Heart left ventricle (tissue), 16 donors: Measurements from ENCODE around the gene SNX2. TPM values are rescaled to one million over a fixed set of nuclear protein-coding genes. Genes with fewer than 3 reads are reported as not detected.
A peak's percentile ranks its signal among the peaks of the same experiment; 100 is the strongest.

Source experiments
- ATAC-seq, 4 donors: fragments of 200-7000 bp; cut with Tn5 transposase; one replicate each; pipeline ENCODE4 v1.9.1; 2020 to 2022; ENCODE audit warnings: moderate library complexity in 4 of 4, mild to moderate bottlenecking in 3 of 4, moderate number of reproducible peaks in 1 of 4
- DNase-seq, 5 donors: peaks; one replicate each; pipeline ENCODE4 v3.0.0-alpha.2; 2020
- H3K27ac ChIP-seq, 12 donors: fragments of 200-600 bp; sonication (generic) in 4 of 12; one replicate each; pipeline versions ENCODE4 v1.5.0 to v1.8.0; 2016 to 2022; ENCODE audit warnings: mild to moderate bottlenecking in 2 of 12
- H3K27me3 ChIP-seq, 9 donors: fragments of 200-600 bp; sonication (generic) in 2 of 9; one replicate each; pipeline versions ENCODE4 v1.5.1 to v1.8.0; 2016 to 2022; ENCODE audit warnings: mild to moderate bottlenecking in 3 of 9
- H3K36me3 ChIP-seq, 9 donors: fragments of 200-600 bp; sonication (generic) in 2 of 9; one replicate each; pipeline versions ENCODE4 v1.5.0 to v1.8.0; 2018 to 2022; ENCODE audit warnings: mild to moderate bottlenecking in 2 of 9
- H3K4me1 ChIP-seq, 12 donors: fragments of 200-600 bp; sonication (generic) in 4 of 12; one replicate each; pipeline versions ENCODE4 v1.5.0 to v1.8.0; 2016 to 2022; ENCODE audit warnings: mild to moderate bottlenecking in 3 of 12
- H3K4me3 ChIP-seq, 12 donors: fragments of 200-600 bp; sonication (generic) in 4 of 12; one replicate each; pipeline versions ENCODE4 v1.5.0 to v1.8.0; 2017 to 2022; ENCODE audit warnings: mild to moderate bottlenecking in 9 of 12, moderate library complexity in 4 of 12
- H3K9me3 ChIP-seq, 12 donors: fragments of 200-600 bp; sonication (generic) in 4 of 12; one replicate each; pipeline versions ENCODE4 v1.5.0 to v1.8.0; 2016 to 2022; ENCODE audit warnings: mild to moderate bottlenecking in 1 of 12
- POLR2A ChIP-seq, 2 donors: fragments of 450-650 bp; IDR thresholded peaks; one replicate each; pipeline ENCODE4 v1.6.1; 2017; ENCODE audit warnings: antibody characterized with exemption in 2 of 2, mild to moderate bottlenecking in 2 of 2, moderate library complexity in 2 of 2
- WGBS, 4 donors: extraction: QIAGEN DNeasy Blood & Tissue Kit in 2 of 4; methylation state at CpG; one replicate each; pipeline versions ENCODE4 v1.1.5 to v1.1.7; 2013 to 2018; 5-methylcytosine and 5-hydroxymethylcytosine counted together
- intact Hi-C, 10 donors: fragments of 100-400 bp; cut with DNase I; formaldehyde crosslinking; loops; one replicate each; pipeline versions ENCODE4 v1.11.1 to v1.14.2; 2022
- polyA plus RNA-seq, 2 donors: library from polyadenylated mRNA; stranded (reverse); fragments of 200-250 nt; gene quantifications; one replicate each; pipeline ENCODE4 v1.2.3, GENCODE V29; 2013
- total RNA-seq, 9 donors: library from RNA; depleted of rRNA in 2 of 9; stranded (reverse); fragments of >200 nt in 2 of 9; fragmentation: NEBNext Ultra II Directional in 3 of 9; extraction: Animal tissue kit (Norgen Biotek cat#: 25700) in 3 of 9; gene quantifications; one replicate each; pipeline versions ENCODE4 v1.1.0 to v1.2.4, GENCODE V29; 2016 to 2023
- TF ChIP-seq, protein P1 (sequence below), 12 donors: fragments of 200-600 bp; sonication (generic) in 4 of 12; IDR thresholded peaks; one replicate each; pipeline versions ENCODE4 v1.5.0 to v1.8.0; 2018 to 2022; ENCODE audit warnings: antibody characterized with exemption in 12 of 12, mild to moderate bottlenecking in 5 of 12
- donor health status: ischemic (EF 13 %, LVEDD 7.1; RV severe dilation, severe dysfunction).
- donor health status: healthy with polysubstance abuse.
- donor health status: DM: no; HTN: yes; CAD: no.
- donor health status: DM: no; HTN: no; CAD: no.
- donor health status: ischemic (EF 25% LVEDD 6.9; RV normal size, moderate dysfunction).
- donor health status: ischemic (EF 25% LVEDD 5.7; RV mildly dilated, moderate dysfunction).
- donor health status: healthy.
- donor health status: DM: yes; HTN: yes; CAD: no.
- donor health status: ischemic (EF 35%, LVEDD 5.7; RV mildly dilated, moderate dysfunction).
- donor health status: nonischemic (EF 11% LVEDD 7.7; RV severe dilation, severe dysfunction).
- donor health status: DM: yes; HTN: yes; CAD: no.
- donor health status: PGD.
- donor health status: ischemic (EF 29% LVEDD 5.4; RV normal size, mild dysfunction).
- donor health status: nonischemic (EF 23%, LVEDD 6.1; RV moderate dilation, normal function).

SNX2 gene
- total and polyA plus RNA-seq, 11 donors = 16.2 to 67.3 (median 33.4) TPM

- intact Hi-C loops = no loop called here
- TF ChIP-seq, protein P1, sequence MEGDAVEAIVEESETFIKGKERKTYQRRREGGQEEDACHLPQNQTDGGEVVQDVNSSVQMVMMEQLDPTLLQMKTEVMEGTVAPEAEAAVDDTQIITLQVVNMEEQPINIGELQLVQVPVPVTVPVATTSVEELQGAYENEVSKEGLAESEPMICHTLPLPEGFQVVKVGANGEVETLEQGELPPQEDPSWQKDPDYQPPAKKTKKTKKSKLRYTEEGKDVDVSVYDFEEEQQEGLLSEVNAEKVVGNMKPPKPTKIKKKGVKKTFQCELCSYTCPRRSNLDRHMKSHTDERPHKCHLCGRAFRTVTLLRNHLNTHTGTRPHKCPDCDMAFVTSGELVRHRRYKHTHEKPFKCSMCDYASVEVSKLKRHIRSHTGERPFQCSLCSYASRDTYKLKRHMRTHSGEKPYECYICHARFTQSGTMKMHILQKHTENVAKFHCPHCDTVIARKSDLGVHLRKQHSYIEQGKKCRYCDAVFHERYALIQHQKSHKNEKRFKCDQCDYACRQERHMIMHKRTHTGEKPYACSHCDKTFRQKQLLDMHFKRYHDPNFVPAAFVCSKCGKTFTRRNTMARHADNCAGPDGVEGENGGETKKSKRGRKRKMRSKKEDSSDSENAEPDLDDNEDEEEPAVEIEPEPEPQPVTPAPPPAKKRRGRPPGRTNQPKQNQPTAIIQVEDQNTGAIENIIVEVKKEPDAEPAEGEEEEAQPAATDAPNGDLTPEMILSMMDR (IDR thresholded peaks at IDR 0.05) = no peak
- no peak for TF ChIP-seq POLR2A (IDR thresholded peaks at IDR 0.05)
Observed at GRCh38 chr5:122745597-122745996, 29.3 kb upstream of the SNX2 start.

DNA sequence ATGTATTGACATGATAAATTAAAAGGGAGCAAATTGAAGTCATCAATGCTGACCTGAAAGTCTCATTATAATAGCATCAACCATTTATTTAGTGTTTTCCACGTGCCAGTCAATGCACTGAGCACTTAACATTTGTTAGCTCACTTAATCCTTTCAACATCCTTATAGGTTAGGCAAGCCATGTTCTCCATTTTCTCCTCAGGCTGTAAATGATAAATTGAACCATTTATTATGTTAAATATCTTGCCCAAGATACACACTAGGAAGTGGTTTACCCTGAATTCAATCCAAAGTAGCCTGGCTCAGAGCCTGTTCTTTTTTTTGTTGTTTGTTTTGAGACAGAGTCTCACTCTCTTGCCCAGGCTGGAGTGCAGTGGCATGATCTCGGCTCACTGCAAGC, 25.0 kb upstream of the SNX2 start:
- no peak overlapping the region for H3K27ac ChIP-seq
- no peaks in the 10 kb centered on the region for H3K36me3 ChIP-seq
- no peak overlapping the region for H3K4me3 ChIP-seq
- DNase-seq (no peak), ATAC-seq (no peak)
- 75 to 89% (median 79%) methylated on average over 2 of the region's 2 CpGs for WGBS, 4 donors
- intact Hi-C loops = no loop called here
- H3K4me1 ChIP-seq = no peaks in the 10 kb centered on the region
- TF ChIP-seq, protein P1 (IDR thresholded peaks at IDR 0.05) = no peak
- TF ChIP-seq POLR2A (IDR thresholded peaks at IDR 0.05) = no peak
- no peaks in the 10 kb centered on the region for H3K27me3 ChIP-seq
- no peaks in the 10 kb centered on the region for H3K9me3 ChIP-seq

More at GRCh38 chr5:122745597-122745996, 29.3 kb upstream of the SNX2 start:
- WGBS, 4 donors = 70 to 96% (median 90%) methylated on average over 2 of the region's 2 CpGs
- H3K9me3 ChIP-seq = no peaks in the 10 kb centered on the region
- ATAC-seq (no peak), DNase-seq (no peak)
- H3K4me3 ChIP-seq = no peak overlapping the region
- H3K36me3 ChIP-seq = no peaks in the 10 kb centered on the region
- no peaks in the 10 kb centered on the region for H3K4me1 ChIP-seq
- no peak overlapping the region for H3K27ac ChIP-seq
- no peaks in the 10 kb centered on the region for H3K27me3 ChIP-seq

GRCh38 chr5:122751293-122751782, 23.5 kb upstream of the SNX2 start:
- intact Hi-C loops = no loop called here
- Histone ChIP-seq H3K27me3 (no peaks in the 10 kb centered on the region), H3K9me3 (no peaks in the 10 kb centered on the region), H3K27ac (no peak overlapping the region), H3K4me1 (peaks cover 0 to 9% (median 0%) of the 10 kb centered on the region in 12 donors), H3K4me3 (no peak overlapping the region), H3K36me3 (no peaks in the 10 kb centered on the region)
- 47 to 61% (median 56%) methylated on average over 7 of the region's 7 CpGs for WGBS, 4 donors
- DNase-seq = no peak
- no peak for TF ChIP-seq POLR2A (IDR thresholded peaks at IDR 0.05)
- TF ChIP-seq, protein P1 (IDR thresholded peaks at IDR 0.05) = no peak
- peak in 2 of 4 donors; percentile 41 to 77 for ATAC-seq

DNA sequence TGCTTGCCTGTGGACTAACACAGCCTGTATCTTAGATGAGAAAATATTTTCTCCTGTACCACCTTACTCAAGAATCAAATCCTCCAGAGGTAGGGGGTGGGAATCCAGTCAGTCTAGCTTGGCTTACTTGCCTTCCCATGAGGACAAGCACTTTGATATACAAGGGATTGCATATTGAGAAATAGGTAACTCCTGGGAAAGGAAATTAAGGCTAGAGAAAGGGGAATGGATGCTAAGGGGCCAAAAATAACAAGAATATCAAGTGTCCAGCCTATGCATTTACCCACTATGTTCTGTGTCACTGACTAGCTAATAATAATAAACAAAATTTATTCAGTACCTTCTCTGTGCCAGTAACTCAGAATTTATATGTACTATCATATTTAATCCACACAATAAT, 21.4 kb upstream of the SNX2 start:
- H3K27me3 ChIP-seq = no peaks in the 10 kb centered on the region
- no peaks in the 10 kb centered on the region for H3K36me3 ChIP-seq
- TF ChIP-seq POLR2A (IDR thresholded peaks at IDR 0.05) = no peak
- TF ChIP-seq, protein P1 (IDR thresholded peaks at IDR 0.05) = no peak
- H3K9me3 ChIP-seq = no peaks in the 10 kb centered on the region
- DNase-seq (no peak), ATAC-seq (no peak)
- H3K27ac ChIP-seq = no peak overlapping the region
- no peak overlapping the region for H3K4me3 ChIP-seq
- intact Hi-C loops = no loop called here
- H3K4me1 ChIP-seq = peaks cover 0 to 21% (median 0%) of the 10 kb centered on the region in 12 donors
